GM21367 (cell line): ENCODE measurements around the gene LVRN.
"Not testable (repeated sequence)": the region's sequence is repeated elsewhere in the genome, so short reads cannot be mapped to it uniquely, and the experiment has no call there.

Experiments used
- ATAC-seq: cut with Tn5 transposase; IDR thresholded peaks from one replicate; pipeline ENCODE4 v1.9.1; 2021; ENCODE audit not compliant: unreplicated experiment

The LVRN gene

GRCh38 chr5:115962239-115962564 is at the start of gene LVRN:
Gene LVRN, plus strand, starts transcription at chr5:115962475. Its CDS starts 143 bp downstream, at chr5:115962618.
- ATAC-seq = no peak

- not testable (repeated sequence) for ATAC-seq
These were observed 48.5 kb upstream of the LVRN start for GRCh38 chr5:115913623-115914400.

GRCh38 chr5:115920171-115920725 is 42.0 kb upstream of the LVRN start:
- ATAC-seq = no peak

- ATAC-seq = not testable (repeated sequence)
These were observed 33.5 kb upstream of the LVRN start for GRCh38 chr5:115928578-115929407.

- not testable (repeated sequence) for ATAC-seq
These were observed 32.1 kb upstream of the LVRN start for GRCh38 chr5:115930171-115930570.

- ATAC-seq = no peak
These were observed 31.5 kb upstream of the LVRN start for GRCh38 chr5:115930630-115931337.

- no peak for ATAC-seq
These were observed 29.3 kb upstream of the LVRN start for GRCh38 chr5:115932991-115933390.

GRCh38 chr5:115934388-115934974 is 27.8 kb upstream of the LVRN start:
- no peak for ATAC-seq

- no peak for ATAC-seq
These were observed 26.2 kb upstream of the LVRN start for GRCh38 chr5:115936031-115936430.

GRCh38 chr5:115939059-115939458 is 23.2 kb upstream of the LVRN start:
- ATAC-seq = no peak

GRCh38 chr5:115940080-115940810 is 22.0 kb upstream of the LVRN start:
- ATAC-seq = no peak

- no peak for ATAC-seq
These were observed 21.1 kb upstream of the LVRN start for GRCh38 chr5:115941051-115941675.

GRCh38 chr5:115944501-115944900 is 17.8 kb upstream of the LVRN start:
- ATAC-seq = no peak

- ATAC-seq = no peak
These were observed 15.6 kb upstream of the LVRN start for GRCh38 chr5:115946655-115947054.

- ATAC-seq = no peak
These were observed 15.0 kb upstream of the LVRN start for GRCh38 chr5:115947260-115947659.

GRCh38 chr5:115948091-115948534 is 14.2 kb upstream of the LVRN start:
- no peak for ATAC-seq

- no peak for ATAC-seq
These were observed 13.2 kb upstream of the LVRN start for GRCh38 chr5:115949096-115949495.

GRCh38 chr5:115952588-115952987 is 9.7 kb upstream of the LVRN start:
- no peak for ATAC-seq

GRCh38 chr5:115954144-115954543 is 8.1 kb upstream of the LVRN start:
- ATAC-seq = no peak

- no peak for ATAC-seq
These were observed 5.3 kb upstream of the LVRN start for GRCh38 chr5:115956957-115957356.
